GM12873 (cell line): Measurements from ENCODE around the gene EEIG1.

Experiments used
- CTCF ChIP-seq: IDR thresholded peaks from 2 replicates; pipeline ENCODE4 v1.5.1; 2012; ENCODE audit warnings: low read depth, mild to moderate bottlenecking, moderate library complexity, low read length, control low read depth; ENCODE audit not compliant: insufficient read depth; ENCODE audit errors: missing control alignments

Gene EEIG1

GRCh38 chr9:128006332-128006996 is 25.7 kb upstream of the EEIG1 start:
- no peak for TF ChIP-seq CTCF

DNA sequence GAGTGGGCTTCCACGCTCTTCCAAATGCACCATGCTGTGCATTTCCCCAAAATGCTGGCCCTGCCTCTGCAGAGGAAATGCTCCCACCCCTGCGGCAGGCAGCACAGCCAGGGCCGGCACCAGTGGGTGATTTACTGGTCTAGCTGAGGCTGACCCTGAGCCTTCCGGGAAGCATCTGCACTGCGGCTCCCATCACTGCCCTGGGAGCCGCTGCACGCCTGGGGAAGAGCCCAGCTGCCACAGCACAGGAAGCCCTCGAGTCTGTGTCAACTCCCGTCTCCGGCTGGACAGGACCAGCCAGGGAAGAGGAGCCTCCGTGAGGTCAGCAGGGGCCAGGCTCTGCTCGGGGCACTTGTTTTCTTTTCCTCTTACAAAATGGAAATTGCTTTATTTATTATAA is 25.1 kb upstream of the EEIG1 start:
- TF ChIP-seq CTCF, result no peak

DNA sequence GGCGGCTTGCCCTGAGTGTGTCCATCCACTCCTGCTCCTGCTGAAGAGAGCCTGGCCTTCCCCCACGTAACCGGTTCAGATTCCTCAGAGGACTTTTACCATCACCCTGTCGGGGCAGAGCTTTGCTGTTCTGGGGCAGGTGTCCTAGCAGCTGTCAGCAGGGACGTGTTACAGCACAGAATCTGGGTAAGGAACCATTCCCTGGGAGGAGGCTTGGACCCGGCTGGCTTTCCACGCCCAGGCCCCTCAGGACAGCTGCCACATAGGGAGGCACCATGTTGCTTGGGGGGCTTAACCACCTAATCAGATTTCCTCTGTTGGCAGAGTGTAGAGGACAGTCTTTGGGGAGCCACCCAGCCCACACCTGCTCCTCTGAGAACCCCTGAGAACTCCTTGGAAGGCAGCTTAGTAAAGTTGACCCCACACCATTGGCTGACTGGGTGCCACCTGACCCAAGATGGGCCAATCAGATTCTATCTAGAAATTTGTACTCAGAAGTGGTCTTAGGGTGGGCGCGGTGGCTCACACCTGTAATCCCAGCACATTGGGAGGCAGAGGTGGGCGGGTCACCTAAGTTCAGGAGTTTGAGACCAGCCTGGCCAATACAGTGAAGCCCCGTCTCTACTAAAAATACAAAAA is 23.3 kb upstream of the EEIG1 start:
- TF ChIP-seq CTCF, result no peak

DNA sequence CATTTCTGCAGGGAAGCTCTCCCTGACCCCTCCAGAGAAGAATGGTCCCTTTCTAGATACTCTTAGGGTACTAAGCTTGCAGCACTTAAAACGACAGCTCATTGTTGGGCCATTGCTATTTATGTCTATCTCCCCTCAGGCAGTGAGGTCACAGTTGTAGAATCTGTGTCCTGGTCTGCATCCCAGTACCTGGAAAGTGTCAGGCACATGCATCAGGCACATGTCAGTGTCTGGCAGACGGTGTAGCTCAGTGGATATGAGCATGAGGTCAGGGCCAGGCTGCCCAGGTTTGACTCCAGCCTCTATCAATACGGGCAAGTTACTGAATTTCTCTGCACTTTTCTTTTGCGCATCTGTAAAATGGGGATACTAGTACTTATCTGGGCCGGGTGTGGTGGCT is 22.2 kb upstream of the EEIG1 start:
- TF ChIP-seq CTCF, result no peak

DNA sequence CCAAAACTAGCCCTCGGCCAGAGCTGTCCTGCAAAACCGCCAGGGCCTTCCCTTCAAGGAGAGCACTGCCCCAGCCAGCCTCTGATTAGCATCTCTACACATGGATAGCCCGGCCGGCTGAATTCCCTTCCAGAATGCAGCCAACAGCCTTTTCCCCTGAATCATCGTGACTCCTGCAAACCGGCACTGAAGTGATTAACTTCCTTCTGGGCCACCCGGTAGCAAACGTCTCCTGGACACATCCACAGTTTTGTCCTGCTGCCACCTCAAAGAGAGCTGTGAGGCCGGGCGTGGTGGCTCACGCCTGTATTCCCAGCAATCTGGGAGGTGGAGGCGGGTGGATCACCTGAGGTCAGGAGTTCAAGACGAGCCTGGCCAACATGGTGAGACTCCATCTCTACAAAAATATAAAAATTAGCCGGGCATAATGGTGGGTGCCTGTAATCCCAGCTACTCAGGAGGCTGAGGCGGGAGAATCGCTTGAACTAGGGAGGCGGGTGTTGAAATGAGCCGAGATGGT is 21.1 kb upstream of the EEIG1 start:
- no peak for TF ChIP-seq CTCF

- no peak for TF ChIP-seq CTCF
Measured at GRCh38 chr9:128001151-128001778, 20.5 kb upstream of the EEIG1 start.

DNA sequence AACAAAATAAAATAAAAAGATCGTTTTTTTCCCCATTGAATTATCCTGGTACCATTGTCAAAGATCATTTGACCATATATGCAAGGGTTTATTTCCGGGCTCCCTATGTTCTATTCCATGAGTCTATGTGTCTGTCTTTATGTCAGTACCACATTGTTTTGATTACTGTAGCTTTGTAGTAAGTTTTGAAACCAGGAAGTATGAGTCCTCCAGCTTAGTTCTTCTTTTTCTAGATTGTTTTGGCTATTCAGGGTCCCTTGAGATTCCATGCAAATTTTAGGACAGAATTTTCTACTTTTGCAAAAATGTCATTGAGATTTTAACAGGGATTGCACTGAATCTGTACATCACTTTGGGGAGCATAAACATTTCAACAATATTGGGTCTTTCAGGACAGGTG is 18.7 kb upstream of the EEIG1 start:
- TF ChIP-seq CTCF, result no peak
